ENCODE results near the gene RPL28.

GRCh38 chr19:55440411-55441105, 54.8 kb downstream of the RPL28 start:
- TF ChIP-seq GATA2 (IDR thresholded peaks at IDR 0.05; ENCODE audit: low read depth, low read length) (no peak), GATA3 (IDR thresholded peaks at IDR 0.05; ENCODE audit: low read depth, low read length) (no peak)
